Gastrocnemius medialis (tissue), 4 donors: ENCODE measurements around the gene FLNC.

ENCODE experiments used
- POLR2A ChIP-seq, 2 donors: fragments of 450-650 bp; IDR thresholded peaks; one replicate each; pipeline ENCODE4 v1.6.1; 2017; ENCODE audit warnings: antibody characterized with exemption in 2 of 2, mild to moderate bottlenecking in 2 of 2, moderate library complexity in 2 of 2
- TF ChIP-seq, protein P1 (sequence below), 5 experiments: fragments of 450-650 bp in 3 of 5; fragments of 200-600 bp in 2 of 5; sonication (generic) in 2 of 5; IDR thresholded peaks in 4 of 5; conservative IDR thresholded peaks in 1 of 5; 1 replicate in 4 of 5; 2 replicates in 1 of 5; pipeline ENCODE4 v1.5.1; 2016 to 2019; ENCODE audit warnings: antibody characterized with exemption in 5 of 5, mild to moderate bottlenecking in 3 of 5, moderate library complexity in 3 of 5

DNA sequence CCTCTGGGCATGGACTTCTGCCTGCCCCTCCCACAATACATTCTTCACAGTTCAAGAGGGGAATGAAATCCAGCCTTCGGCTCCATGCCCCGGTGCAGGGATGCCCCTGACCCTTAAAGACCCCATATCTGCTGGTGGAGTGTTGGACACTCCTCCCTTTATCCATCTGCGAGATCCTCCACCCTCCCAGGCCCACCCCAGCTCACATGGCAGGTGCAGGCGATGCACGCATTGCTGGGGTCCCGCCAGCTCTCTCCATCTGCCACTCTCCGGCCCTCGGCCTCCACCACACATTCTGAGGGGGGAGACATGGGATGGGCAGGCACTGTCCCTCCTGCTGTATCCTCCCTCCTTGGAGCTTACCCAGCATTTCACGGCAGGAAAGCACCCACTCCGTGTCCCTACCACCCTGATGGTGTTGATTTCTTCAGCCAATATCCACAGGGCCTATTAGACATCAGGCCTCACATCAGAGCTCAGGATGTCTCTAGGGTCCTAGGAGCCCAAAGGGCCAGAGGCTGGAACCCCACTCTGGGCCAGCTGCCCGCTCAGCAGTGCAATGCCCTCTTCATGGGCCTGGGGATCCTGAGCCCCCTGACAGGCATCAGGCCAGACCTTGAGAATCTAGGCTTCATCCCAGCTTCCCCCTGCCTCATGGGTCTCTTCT lies 50.7 kb downstream of the FLNC start:
- TF ChIP-seq, protein P1, sequence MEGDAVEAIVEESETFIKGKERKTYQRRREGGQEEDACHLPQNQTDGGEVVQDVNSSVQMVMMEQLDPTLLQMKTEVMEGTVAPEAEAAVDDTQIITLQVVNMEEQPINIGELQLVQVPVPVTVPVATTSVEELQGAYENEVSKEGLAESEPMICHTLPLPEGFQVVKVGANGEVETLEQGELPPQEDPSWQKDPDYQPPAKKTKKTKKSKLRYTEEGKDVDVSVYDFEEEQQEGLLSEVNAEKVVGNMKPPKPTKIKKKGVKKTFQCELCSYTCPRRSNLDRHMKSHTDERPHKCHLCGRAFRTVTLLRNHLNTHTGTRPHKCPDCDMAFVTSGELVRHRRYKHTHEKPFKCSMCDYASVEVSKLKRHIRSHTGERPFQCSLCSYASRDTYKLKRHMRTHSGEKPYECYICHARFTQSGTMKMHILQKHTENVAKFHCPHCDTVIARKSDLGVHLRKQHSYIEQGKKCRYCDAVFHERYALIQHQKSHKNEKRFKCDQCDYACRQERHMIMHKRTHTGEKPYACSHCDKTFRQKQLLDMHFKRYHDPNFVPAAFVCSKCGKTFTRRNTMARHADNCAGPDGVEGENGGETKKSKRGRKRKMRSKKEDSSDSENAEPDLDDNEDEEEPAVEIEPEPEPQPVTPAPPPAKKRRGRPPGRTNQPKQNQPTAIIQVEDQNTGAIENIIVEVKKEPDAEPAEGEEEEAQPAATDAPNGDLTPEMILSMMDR (IDR thresholded peaks at IDR 0.05 in 4 of 5, conservative IDR thresholded peaks at IDR 0.05 in 1 of 5) = no peak
- TF ChIP-seq POLR2A (IDR thresholded peaks at IDR 0.05) = no peak
